CD14-positive monocyte (primary cell): ENCODE measurements around the gene FAM20C. TPM values are rescaled to one million over a fixed set of nuclear protein-coding genes. Genes with fewer than 3 reads are reported as not detected.

Source experiments
- DNase-seq, 3 donors: peaks; one replicate each; pipeline ENCODE4 v3.0.0-alpha.2; 2011 to 2022
- H2AFZ ChIP-seq: 2 replicates; pipeline ENCODE4 v1.6.0; 2012; ENCODE audit warnings: mild to moderate bottlenecking, low read depth, low read length, inconsistent platforms; ENCODE audit not compliant: insufficient read depth, poor library complexity, severe bottlenecking
- H3K27ac ChIP-seq, 2 donors: 1 replicate in 1 of 2; 2 replicates in 1 of 2; pipeline ENCODE4 v1.5.1; 2012 to 2013; ENCODE audit warnings: low read length in 2 of 2, control low read depth in 1 of 2, inconsistent platforms in 1 of 2, low read depth in 1 of 2, mild to moderate bottlenecking in 1 of 2
- H3K27me3 ChIP-seq, 2 donors: one replicate each; pipeline versions ENCODE4 v1.6.0 to v1.6.1; 2011 to 2013; ENCODE audit warnings: low read length in 2 of 2; ENCODE audit not compliant: control insufficient read depth in 2 of 2, insufficient read depth in 2 of 2
- H3K36me3 ChIP-seq, 2 donors: replicated peaks in 1 of 2; 1 replicate in 1 of 2; 2 replicates in 1 of 2; pipeline versions ENCODE4 v1.5.1 to v1.6.1; 2012 to 2013; ENCODE audit warnings: low read length in 2 of 2, control low read depth in 1 of 2, inconsistent platforms in 1 of 2, mild to moderate bottlenecking in 1 of 2; ENCODE audit not compliant: insufficient read depth in 2 of 2, control insufficient read depth in 1 of 2
- H3K4me1 ChIP-seq, 2 donors: 1 replicate in 1 of 2; 2 replicates in 1 of 2; pipeline versions ENCODE4 v1.5.1 to v1.6.1; 2012 to 2013; ENCODE audit warnings: low read length in 2 of 2, control low read depth in 1 of 2, inconsistent platforms in 1 of 2, mild to moderate bottlenecking in 1 of 2, moderate library complexity in 1 of 2; ENCODE audit not compliant: insufficient read depth in 2 of 2, control insufficient read depth in 1 of 2
- H3K4me2 ChIP-seq: replicated peaks from 2 replicates; pipeline ENCODE3; 2012; ENCODE audit warnings: low read length, moderate library complexity, mild to moderate bottlenecking; ENCODE audit not compliant: poor library complexity, severe bottlenecking; ENCODE audit errors: extremely low read depth
- H3K4me3 ChIP-seq, 3 experiments: fragments of 200-600 bp in 1 of 3; sonication (generic) in 1 of 3; replicated peaks in 1 of 3; 1 replicate in 2 of 3; 2 replicates in 1 of 3; pipeline ENCODE4 v1.5.1; 2011 to 2013; ENCODE audit warnings: low read length in 3 of 3, mild to moderate bottlenecking in 3 of 3, control low read depth in 2 of 3, low read depth in 2 of 3, inconsistent platforms in 1 of 3, moderate library complexity in 1 of 3
- H3K79me2 ChIP-seq: 2 replicates; pipeline ENCODE4 v1.6.0; 2012; ENCODE audit warnings: mild to moderate bottlenecking, control low read depth, inconsistent platforms, low read length, moderate library complexity; ENCODE audit not compliant: insufficient read depth
- H3K9ac ChIP-seq: 2 replicates; pipeline ENCODE4 v1.6.0; 2017; ENCODE audit warnings: low read length, mild to moderate bottlenecking; ENCODE audit not compliant: insufficient read depth, poor library complexity, severe bottlenecking
- H3K9me3 ChIP-seq, 2 donors: replicated peaks in 1 of 2; 1 replicate in 1 of 2; 2 replicates in 1 of 2; pipeline versions ENCODE4 v1.5.1 to v1.6.1; 2012 to 2013; ENCODE audit warnings: low read length in 2 of 2, control low read depth in 1 of 2; ENCODE audit not compliant: control insufficient read depth in 1 of 2, insufficient read depth in 1 of 2
- H4K20me1 ChIP-seq: 2 replicates; pipeline ENCODE4 v1.6.0; 2012; ENCODE audit warnings: mild to moderate bottlenecking, low read length, control low read depth, moderate library complexity; ENCODE audit not compliant: insufficient read depth
- H3K27ac Mint-ChIP-seq, 7 donors: one replicate each; pipeline ENCODE4 v1.8.0; 2020; ENCODE audit warnings: mild to moderate bottlenecking in 7 of 7, mixed read lengths in 7 of 7, moderate library complexity in 6 of 7, inconsistent platforms in 2 of 7
- H3K27me3 Mint-ChIP-seq, 3 donors: one replicate each; pipeline ENCODE4 v1.8.0; 2021 to 2022; ENCODE audit warnings: low read depth in 3 of 3, mild to moderate bottlenecking in 3 of 3, mixed read lengths in 3 of 3, moderate library complexity in 3 of 3, inconsistent platforms in 1 of 3
- H3K36me3 Mint-ChIP-seq, 2 donors: one replicate each; pipeline ENCODE4 v1.8.0; 2020; ENCODE audit warnings: mixed read lengths in 2 of 2, inconsistent platforms in 1 of 2, mild to moderate bottlenecking in 1 of 2
- H3K4me1 Mint-ChIP-seq: one replicate; pipeline ENCODE4 v1.8.0; 2020; ENCODE audit warnings: mild to moderate bottlenecking, mixed read lengths
- H3K4me3 Mint-ChIP-seq, 2 donors: one replicate each; pipeline ENCODE4 v1.8.0; 2020; ENCODE audit warnings: mild to moderate bottlenecking in 2 of 2, mixed read lengths in 2 of 2, moderate library complexity in 1 of 2
- H3K9me3 Mint-ChIP-seq, 7 donors: one replicate each; pipeline ENCODE4 v1.8.0; 2020 to 2022; ENCODE audit warnings: mixed read lengths in 7 of 7, mild to moderate bottlenecking in 6 of 7, moderate library complexity in 6 of 7, inconsistent platforms in 2 of 7
- CTCF ChIP-seq: fragments of 200-600 bp; IDR thresholded peaks from one replicate; pipeline ENCODE4 v1.8.0; 2022; ENCODE audit warnings: antibody characterized with exemption, mild to moderate bottlenecking
- WGBS: methylation state at CpG from one replicate; pipeline ENCODE4 v1.1.5; 2013; ENCODE audit warnings: missing lambda C conversion rate; ENCODE audit not compliant: insufficient coverage; 5-methylcytosine and 5-hydroxymethylcytosine counted together
- intact Hi-C, 2 donors: fragments of 100-400 bp; cut with micrococcal nuclease; formaldehyde crosslinking; loops; one replicate each; pipeline versions ENCODE4 v1.15.0 to v1.15.1; 2023
- polyA plus RNA-seq, 3 donors: library from polyadenylated mRNA; depleted of rRNA in 1 of 3; unstranded in 2 of 3; stranded (reverse) in 1 of 3; fragments of 300-500 nt in 2 of 3; fragments of >200 nt in 1 of 3; fragmentation: Illumina TruSeq in 2 of 3; gene quantifications; 1 replicate in 2 of 3; 2 replicates in 1 of 3; pipeline ENCODE4 v1.2.3, GENCODE V29; 2012 to 2021

Gene FAM20C
- polyA plus RNA-seq, 3 donors, result 1.2 to 32.2 (median 1.5) TPM

- Histone ChIP-seq H2AFZ (no peak overlapping the region), H3K4me3 (no peak overlapping the region), H4K20me1 (peaks cover 96% of the 10 kb centered on the region), H3K9me3 (no peaks in the 10 kb centered on the region), H3K36me3 (peaks cover 64 to 98% of the 10 kb centered on the region in 2 donors), H3K9ac (no peak overlapping the region), H3K4me1 (peaks cover 0 to 8% of the 10 kb centered on the region in 2 donors), H3K27ac (no peak overlapping the region), H3K79me2 (peaks cover 27% of the 10 kb centered on the region), H3K27me3 (no peaks in the 10 kb centered on the region), H3K4me2 (no peak overlapping the region)
- DNase-seq, result no peak
- Mint-ChIP-seq H3K36me3 (peaks cover 64 to 95% of the 10 kb centered on the region in 2 donors), H3K27ac (peak overlapping the region in 1 of 7 donors; percentile 7), H3K9me3 (peaks cover 0 to 8% (median 3%) of the 10 kb centered on the region in 7 donors), H3K4me3 (no peak overlapping the region), H3K4me1 (peaks cover 16% of the 10 kb centered on the region), H3K27me3 (peaks cover 2 to 5% (median 2%) of the 10 kb centered on the region in 3 donors)
- no peak for TF ChIP-seq CTCF
- intact Hi-C loops, result no loop called here
- WGBS, result 98% methylated on average over 7 of the region's 11 CpGs
Measured at GRCh38 chr7:200290-200689, 7.9 kb downstream of the FAM20C start.

- 100% methylated on average over 3 of the region's 10 CpGs for WGBS
- Mint-ChIP-seq H3K27me3 (peaks cover 0 to 3% (median 2%) of the 10 kb centered on the region in 3 donors), H3K27ac (peak overlapping the region in 2 of 7 donors; percentile 7 to 13), H3K4me1 (peaks cover 12% of the 10 kb centered on the region), H3K9me3 (peaks cover 0 to 8% (median 3%) of the 10 kb centered on the region in 7 donors), H3K4me3 (no peak overlapping the region), H3K36me3 (peaks cover 62 to 95% of the 10 kb centered on the region in 2 donors)
- H3K79me2 ChIP-seq, result peaks cover 23% of the 10 kb centered on the region
- H3K9me3 ChIP-seq, result no peaks in the 10 kb centered on the region
- intact Hi-C loops, result no loop called here
- peak; percentile 7 for TF ChIP-seq CTCF
- no peak overlapping the region for H2AFZ ChIP-seq
- no peak overlapping the region for H3K4me2 ChIP-seq
- H4K20me1 ChIP-seq, result peaks cover 94% of the 10 kb centered on the region
- H3K27ac ChIP-seq, result no peak overlapping the region
- peaks cover 64 to 98% of the 10 kb centered on the region in 2 donors for H3K36me3 ChIP-seq
- no peaks in the 10 kb centered on the region for H3K27me3 ChIP-seq
- DNase-seq, result no peak
- H3K4me1 ChIP-seq, result peaks cover 0 to 4% of the 10 kb centered on the region in 2 donors
- no peak overlapping the region for H3K9ac ChIP-seq
- H3K4me3 ChIP-seq, result no peak overlapping the region
Measured at GRCh38 chr7:200704-201103, 8.3 kb downstream of the FAM20C start.
